IPS-18c (cell line): Measurements from ENCODE around the gene C19orf85.
A peak's percentile ranks its signal among the peaks of the same experiment; 100 is the strongest.
"Not testable (repeated sequence)": the region's sequence is repeated elsewhere in the genome, so short reads cannot be mapped to it uniquely, and the experiment has no call there.

ENCODE experiments used
- H3K4me3 ChIP-seq: 2 replicates; pipeline ENCODE4 v1.7.0; 2013; ENCODE audit warnings: low read depth, mild to moderate bottlenecking, low read length, moderate library complexity; ENCODE audit not compliant: insufficient read depth
- H3K9me3 ChIP-seq: one replicate; pipeline ENCODE4 v1.6.1; 2013; ENCODE audit warnings: mild to moderate bottlenecking, low read length, moderate library complexity; ENCODE audit not compliant: control insufficient read depth, insufficient read depth

Gene C19orf85

GRCh38 chr19:55452749-55453346, 11.7 kb downstream of the C19orf85 start:
- peak overlapping the region; percentile 34; the same call in 1 of the 2 replicates for H3K4me3 ChIP-seq
- H3K9me3 ChIP-seq: no peaks in the 10 kb centered on the region

GRCh38 chr19:55451965-55452748, 12.4 kb downstream of the C19orf85 start:
- H3K9me3 ChIP-seq: no peaks in the 10 kb centered on the region
- H3K4me3 ChIP-seq: peak overlapping the region; percentile 34

GRCh38 chr19:55451163-55451964, 13.2 kb downstream of the C19orf85 start:
- no peaks in the 10 kb centered on the region for H3K9me3 ChIP-seq
- H3K4me3 ChIP-seq: peak overlapping the region; percentile 38

GRCh38 chr19:55449469-55449868, 15.1 kb downstream of the C19orf85 start:
- H3K9me3 ChIP-seq: no peaks in the 10 kb centered on the region

GRCh38 chr19:55448175-55448490, 16.4 kb downstream of the C19orf85 start:
- not testable (repeated sequence) for H3K4me3 ChIP-seq, H3K9me3 ChIP-seq

More at GRCh38 chr19:55449469-55449868, 15.1 kb downstream of the C19orf85 start:
- H3K4me3 ChIP-seq: no peak overlapping the region

- Histone ChIP-seq H3K4me3 (no peak overlapping the region; the same call in 1 of the 2 replicates), H3K9me3 (no peaks in the 10 kb centered on the region)
Observed at GRCh38 chr19:55447421-55448174, 17.0 kb downstream of the C19orf85 start.

GRCh38 chr19:55446060-55446459, 18.5 kb downstream of the C19orf85 start:
- Histone ChIP-seq H3K4me3 (no peak overlapping the region), H3K9me3 (no peaks in the 10 kb centered on the region)

- H3K9me3 ChIP-seq: no peaks in the 10 kb centered on the region
- H3K4me3 ChIP-seq: no peak overlapping the region
Observed at GRCh38 chr19:55444646-55445045, 19.9 kb downstream of the C19orf85 start.

GRCh38 chr19:55443824-55444480, 20.6 kb downstream of the C19orf85 start:
- H3K9me3 ChIP-seq: no peaks in the 10 kb centered on the region
- no peak overlapping the region for H3K4me3 ChIP-seq

GRCh38 chr19:55443045-55443823, 21.3 kb downstream of the C19orf85 start, which contains the start of gene SHISA7:
SHISA7 (minus strand) TSS chr19:55443300; CDS start chr19:55442863, 437 bp downstream.
- H3K4me3 ChIP-seq: peak within 1 kb of the TSS; percentile 36
- no peaks in the 10 kb centered on the region for H3K9me3 ChIP-seq

GRCh38 chr19:55442372-55442961, 22.1 kb downstream of the C19orf85 start:
- Histone ChIP-seq H3K9me3 (no peaks in the 10 kb centered on the region), H3K4me3 (peak overlapping the region; percentile 36)

- peak overlapping the region; percentile 72 for H3K4me3 ChIP-seq
- no peaks in the 10 kb centered on the region for H3K9me3 ChIP-seq
Observed at GRCh38 chr19:55441692-55442321, 22.7 kb downstream of the C19orf85 start.

- H3K9me3 ChIP-seq: no peaks in the 10 kb centered on the region
- peak overlapping the region; percentile 72 for H3K4me3 ChIP-seq
Observed at GRCh38 chr19:55441319-55441691, 23.2 kb downstream of the C19orf85 start.

- Histone ChIP-seq H3K9me3 (no peaks in the 10 kb centered on the region), H3K4me3 (peak overlapping the region; percentile 72)
Observed at GRCh38 chr19:55440411-55441105, 24.0 kb downstream of the C19orf85 start.

- Histone ChIP-seq H3K9me3 (no peaks in the 10 kb centered on the region), H3K4me3 (no peak overlapping the region)
Observed at GRCh38 chr19:55439052-55439451, 25.5 kb downstream of the C19orf85 start.
